HepG2 (cell line): ENCODE data around the gene GSPT1. TPM values are rescaled to one million over a fixed set of nuclear protein-coding genes. Genes with fewer than 3 reads are reported as not detected.
A peak's percentile ranks its signal among the peaks of the same experiment; 100 is the strongest.

Source experiments
- AGO2 ChIP-seq: fragments of 200-400 bp; formaldehyde crosslinking; optimal IDR thresholded peaks from 2 replicates; pipeline ENCODE3; 2017; ENCODE audit warnings: mild to moderate bottlenecking, low read depth, low read length, moderate library complexity
- KAT2B ChIP-seq: fragments of 150-350 bp; IDR thresholded peaks from 2 replicates; pipeline ENCODE4 v1.6.1; 2014; ENCODE audit warnings: low read depth, low read length, borderline replicate concordance
- KAT7 ChIP-seq: IDR thresholded peaks from 2 replicates; pipeline ENCODE4 v1.6.1; 2018; ENCODE audit warnings: borderline replicate concordance, missing compliant biosample characterization
- NR0B2 ChIP-seq: sonication (generic); formaldehyde crosslinking; IDR thresholded peaks from 2 replicates; pipeline ENCODE4 v1.4.0; 2020; ENCODE audit warnings: mild to moderate bottlenecking, missing genetic modification reagents
- POLR2A ChIP-seq, 2 experiments: IDR thresholded peaks; 2 replicates each; pipeline ENCODE4 v1.6.1; 2011; ENCODE audit warnings: low read depth in 2 of 2, low read length in 2 of 2, mild to moderate bottlenecking in 1 of 2, moderate library complexity in 1 of 2; ENCODE audit not compliant: insufficient read depth in 1 of 2
- RNF219 ChIP-seq: sonication (generic); formaldehyde crosslinking; IDR thresholded peaks from 2 replicates; pipeline ENCODE4 v1.5.0; 2020; ENCODE audit warnings: mild to moderate bottlenecking, missing genetic modification reagents
- THRA ChIP-seq: sonication (generic); formaldehyde crosslinking; IDR thresholded peaks from 2 replicates; pipeline ENCODE4 v1.4.0; 2020; ENCODE audit warnings: missing genetic modification reagents, borderline replicate concordance
- ZC3H13 ChIP-seq: sonication (generic); formaldehyde crosslinking; IDR thresholded peaks from 2 replicates; pipeline ENCODE4 v1.8.1; 2023; ENCODE audit warnings: mild to moderate bottlenecking, missing genetic modification reagents, moderate library complexity
- ZFYVE20 ChIP-seq: sonication (generic); formaldehyde crosslinking; IDR thresholded peaks from 2 replicates; pipeline ENCODE4 v1.8.0; 2023; ENCODE audit warnings: low read depth, mild to moderate bottlenecking, moderate library complexity, missing genetic modification reagents, borderline replicate concordance
- ZMAT5 ChIP-seq: sonication (generic); formaldehyde crosslinking; IDR thresholded peaks from 2 replicates; pipeline ENCODE4 v1.5.0; 2020; ENCODE audit warnings: mild to moderate bottlenecking, low read depth, missing genetic modification reagents, borderline replicate concordance
- ZNF264 ChIP-seq: sonication (generic); formaldehyde crosslinking; IDR thresholded peaks from 2 replicates; pipeline ENCODE4 v1.4.0; 2020; ENCODE audit warnings: missing genetic modification reagents
- ZNF407 ChIP-seq: sonication (generic); formaldehyde crosslinking; IDR thresholded peaks from one replicate; pipeline ENCODE4 v1.5.1; 2020; ENCODE audit warnings: mild to moderate bottlenecking, missing genetic modification reagents; ENCODE audit errors: not compliant biosample characterization
- ZNF562 ChIP-seq: sonication (generic); formaldehyde crosslinking; IDR thresholded peaks from 2 replicates; pipeline ENCODE4 v1.8.0; 2022; ENCODE audit warnings: missing genetic modification reagents, borderline replicate concordance
- ZNF580 ChIP-seq: IDR thresholded peaks from 2 replicates; pipeline ENCODE4 v1.6.1; 2016; ENCODE audit warnings: low read depth, borderline replicate concordance
- ZNF773 ChIP-seq: sonication (generic); formaldehyde crosslinking; IDR thresholded peaks from 2 replicates; pipeline ENCODE4 v1.4.0; 2020; ENCODE audit warnings: missing genetic modification reagents, borderline replicate concordance
- polyA plus RNA-seq, 8 experiments: library from polyadenylated mRNA; depleted of rRNA in 3 of 8; stranded (reverse) in 7 of 8; unstranded in 1 of 8; fragments of >200 nt; fragmentation: Illumina TruSeq in 4 of 8; extraction: Trizol in 4 of 8; gene quantifications; 2 replicates each; pipeline versions ENCODE4 v1.2.1 to v1.2.3, GENCODE V29; 2011 to 2016; ENCODE audit warnings: low read depth in 4 of 8, missing spikeins in 1 of 8, mixed read lengths in 1 of 8; ENCODE audit not compliant: insufficient read depth in 1 of 8
- total RNA-seq, 5 experiments: library from RNA; depleted of rRNA; stranded (reverse); fragments of >200 nt; fragmentation: Illumina TruSeq; extraction: Trizol; gene quantifications; 2 replicates each; pipeline ENCODE4 v1.2.3, GENCODE V29; 2016; ENCODE audit warnings: low read depth in 1 of 5

GSPT1 gene
- total and polyA plus RNA-seq, 2 of the 13 experiments (the other 11 are each of a cell fraction or from before 2014, with no cell fraction given): 120 to 316 TPM

- TF ChIP-seq ZNF407 (CRISPR knock-in tag): no peak
- no peak for TF ChIP-seq KAT2B
- 0 out of 2 replicates have a peak, but pooled peaks have one; percentile 41 for TF ChIP-seq NR0B2 (CRISPR knock-in tag)
- peak; percentile 46; the same call in 1 of the 2 replicates for TF ChIP-seq ZNF580
- TF ChIP-seq POLR2A (IDR thresholded peaks at IDR 0.05; ENCODE audit: insufficient read depth in 1 of 2, low read depth in 2 of 2, low read length in 2 of 2): peak; percentile 24 to 34; a peak in 2 of 4 replicates
- TF ChIP-seq ZNF264: no peak
- no peak for TF ChIP-seq ZMAT5 (CRISPR knock-in tag)
- TF ChIP-seq AGO2: peak; percentile 85
- TF ChIP-seq THRA (CRISPR knock-in tag): no peak
- TF ChIP-seq KAT7: no peak
- TF ChIP-seq ZNF773: no peak
- TF ChIP-seq ZFYVE20 (CRISPR knock-in tag): no peak
- TF ChIP-seq ZNF562 (CRISPR knock-in tag): peak; percentile 53; the same call in 1 of the 2 replicates
- no peak for TF ChIP-seq RNF219 (CRISPR knock-in tag)
- TF ChIP-seq ZC3H13: peak; percentile 97
Measured at GRCh38 chr16:11835891-11836649, 79.7 kb downstream of the GSPT1 start (continued).
